H7 (cell line): ENCODE measurements around the gene UBN2. TPM values are rescaled to one million over a fixed set of nuclear protein-coding genes. Genes with fewer than 3 reads are reported as not detected.
"Not testable (repeated sequence)": the region's sequence is repeated elsewhere in the genome, so short reads cannot be mapped to it uniquely, and the experiment has no call there.

ENCODE experiments used
- DNase-seq: peaks from one replicate; pipeline ENCODE4 v3.0.0; 2012
- H3K27me3 ChIP-seq: 2 replicates; pipeline ENCODE4 v1.6.0; 2011; ENCODE audit warnings: mild to moderate bottlenecking, low read length; ENCODE audit not compliant: control insufficient read depth, insufficient read depth
- H3K36me3 ChIP-seq: replicated peaks from 2 replicates; pipeline ENCODE4 v1.5.1; 2011; ENCODE audit warnings: low read length; ENCODE audit not compliant: control insufficient read depth, insufficient read depth
- H3K4me3 ChIP-seq: 2 replicates; pipeline ENCODE4 v1.5.1; 2011; ENCODE audit warnings: low read depth, mild to moderate bottlenecking, control low read depth, low read length, moderate library complexity; ENCODE audit not compliant: insufficient read depth
- total RNA-seq: library from RNA; depleted of rRNA; stranded (reverse); fragments of >200 nt; shearing (Covaris generic); gene quantifications from 2 replicates; pipeline ENCODE4 v1.2.3, GENCODE V29; 2014; rRNA removed

UBN2 gene
- 6.5 and 10.1 TPM in 2 replicates for total RNA-seq

DNA sequence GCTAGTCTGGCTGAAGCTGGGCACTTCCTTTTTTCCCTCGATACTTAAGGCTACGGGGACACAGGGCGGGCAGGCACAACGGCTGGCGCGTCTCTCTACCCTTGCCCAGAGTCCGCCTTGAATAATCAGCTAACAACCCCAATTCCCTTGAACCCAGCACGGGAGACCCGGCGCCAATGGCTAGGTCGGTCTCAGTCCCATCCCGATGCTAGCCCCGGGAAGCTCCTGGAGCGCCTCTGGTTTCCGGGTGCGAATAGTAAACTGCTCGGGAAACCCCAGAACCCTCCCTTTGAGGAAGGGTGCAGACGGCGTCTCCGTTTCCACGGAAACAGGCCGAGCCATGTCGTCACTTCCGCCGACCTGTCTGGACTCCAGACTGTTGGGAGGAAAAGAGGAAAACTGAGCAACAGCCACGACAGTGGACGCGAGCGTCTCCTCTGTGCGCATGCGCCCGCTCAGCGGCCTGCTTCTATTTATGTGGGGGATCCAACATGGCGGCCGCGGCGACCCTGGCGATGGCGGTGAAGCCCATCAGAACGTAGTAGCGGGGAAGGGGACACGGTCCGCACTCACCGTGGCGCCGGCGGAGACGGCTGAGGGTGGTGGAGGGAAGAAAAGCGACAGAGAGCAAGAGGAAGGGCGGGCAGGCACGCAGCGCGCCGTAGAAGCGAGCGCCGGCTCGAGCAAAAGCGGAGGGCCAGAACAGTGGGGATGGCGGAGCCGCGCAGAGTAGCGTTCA lies at the start of gene UBN2:
Gene UBN2 (plus strand): TSS at position 464 of the 739 bp plus-strand sequence. CDS start 248 bp downstream, at position 712.
- H3K4me3 ChIP-seq: peak within 1 kb of the TSS; percentile 98
- DNase-seq: peak; percentile 95
- H3K36me3 ChIP-seq: no peaks in the 10 kb centered on the region
- H3K27me3 ChIP-seq: no peaks in the 10 kb centered on the region

DNA sequence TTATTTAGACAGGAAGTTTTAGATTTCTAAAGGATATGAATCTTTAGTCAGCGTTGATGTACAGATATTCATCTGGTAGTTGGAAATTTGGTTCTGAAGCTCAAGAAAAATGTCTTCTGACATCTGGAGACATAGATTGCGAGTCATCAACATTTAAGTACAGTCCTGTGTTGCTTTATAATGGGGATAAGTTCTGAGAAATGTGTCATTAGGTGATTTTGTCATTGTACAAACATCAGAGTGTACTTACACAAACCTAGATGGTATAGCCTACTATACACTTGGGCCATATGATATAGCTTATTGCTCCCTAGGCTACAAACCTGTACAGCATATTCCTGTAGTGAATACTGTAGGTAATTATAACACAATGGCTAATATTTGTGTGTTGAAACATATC lies 49.6 kb upstream of the UBN2 start:
- Histone ChIP-seq H3K27me3 (no peaks in the 10 kb centered on the region), H3K36me3 (no peaks in the 10 kb centered on the region), H3K4me3 (no peak overlapping the region)
- DNase-seq: no peak

DNA sequence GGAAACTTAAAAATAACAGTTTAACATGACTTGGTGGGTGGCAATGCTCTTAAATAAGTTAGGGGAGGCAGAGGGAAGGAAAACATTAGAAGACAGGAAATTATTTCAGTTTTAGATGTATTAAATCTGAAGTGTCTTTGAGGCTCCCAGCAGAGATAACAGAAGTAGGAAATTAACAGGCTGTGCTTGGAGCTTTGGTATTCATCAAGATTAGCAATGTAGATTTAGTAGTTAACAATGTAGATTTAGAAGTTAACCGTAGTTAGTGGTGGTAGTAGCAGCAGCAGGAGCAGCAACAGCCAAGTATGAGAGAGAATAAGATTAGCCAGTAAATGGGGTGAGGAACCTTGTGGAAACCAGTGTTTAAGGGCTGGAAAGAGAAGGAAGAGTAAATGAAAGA lies 48.7 kb upstream of the UBN2 start:
- Histone ChIP-seq H3K36me3 (no peaks in the 10 kb centered on the region), H3K27me3 (no peaks in the 10 kb centered on the region), H3K4me3 (no peak overlapping the region)
- DNase-seq: peak; percentile 69

DNA sequence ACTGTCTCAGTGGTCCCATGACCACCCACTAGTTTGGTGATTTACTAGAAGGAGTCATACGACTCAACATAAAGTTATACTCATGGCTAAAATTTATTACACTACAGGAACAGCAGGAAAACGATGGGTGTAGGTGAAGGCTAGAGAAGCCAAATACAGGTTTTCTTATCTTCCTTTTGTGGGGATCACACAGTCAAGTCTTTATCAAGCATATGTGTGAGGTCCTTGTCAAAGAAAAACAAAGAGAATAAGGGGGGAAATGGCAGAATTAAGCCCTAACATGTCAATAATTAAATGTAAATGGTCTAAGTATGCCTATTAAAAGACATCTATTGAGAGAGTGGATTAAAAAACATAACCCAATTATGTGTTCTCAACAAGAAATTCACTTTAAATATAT lies 47.8 kb upstream of the UBN2 start:
- Histone ChIP-seq H3K36me3 (no peaks in the 10 kb centered on the region), H3K27me3 (no peaks in the 10 kb centered on the region), H3K4me3 (no peak overlapping the region)
- no peak for DNase-seq

DNA sequence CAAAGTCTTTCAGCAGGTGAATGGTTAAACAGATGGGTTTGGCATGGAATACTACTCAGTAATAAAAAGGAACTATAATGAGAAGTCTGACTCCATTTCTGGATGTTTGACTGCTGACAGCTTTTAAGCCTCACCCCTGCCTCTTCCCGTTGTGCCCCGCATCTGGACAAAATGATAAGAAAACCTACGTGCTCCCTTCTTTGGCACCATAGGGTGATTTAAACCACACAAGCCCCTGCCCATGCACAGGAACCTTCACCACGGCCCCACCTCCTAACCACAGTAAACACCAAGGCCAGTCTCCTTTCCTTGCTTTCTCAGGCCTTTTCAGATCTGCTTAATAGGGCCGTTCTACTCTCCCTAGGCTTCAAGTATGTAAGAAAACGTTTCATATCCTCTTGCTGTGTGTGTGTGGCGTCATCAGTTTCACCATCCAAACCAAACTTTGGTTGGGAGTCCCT lies 47.1 kb upstream of the UBN2 start:
- DNase-seq: no peak
- Histone ChIP-seq H3K27me3 (no peaks in the 10 kb centered on the region), H3K36me3 (no peaks in the 10 kb centered on the region), H3K4me3 (no peak overlapping the region)

DNA sequence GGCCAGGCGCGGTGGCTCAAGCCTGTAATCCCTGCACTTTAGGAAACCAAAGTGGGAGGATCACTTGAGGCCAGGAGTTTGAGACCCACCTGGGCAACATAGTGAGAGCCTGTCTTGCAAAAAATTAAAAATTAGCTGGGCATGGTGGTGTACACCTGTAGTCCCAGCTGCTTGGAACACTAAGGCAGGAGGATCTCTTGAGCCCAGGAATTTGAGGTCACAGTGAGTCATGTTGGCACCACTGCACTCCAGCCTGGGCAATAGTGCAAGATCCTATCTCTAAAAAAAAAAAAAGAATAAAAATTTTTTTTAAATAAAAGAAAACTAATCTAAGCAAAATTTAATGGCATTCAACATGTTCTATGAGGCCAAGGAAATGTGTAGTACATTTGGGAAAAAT lies 44.9 kb upstream of the UBN2 start:
- Histone ChIP-seq H3K36me3 (no peaks in the 10 kb centered on the region; the same call in 1 of the 2 replicates), H3K4me3 (no peak overlapping the region), H3K27me3 (no peaks in the 10 kb centered on the region)
- no peak for DNase-seq

DNA sequence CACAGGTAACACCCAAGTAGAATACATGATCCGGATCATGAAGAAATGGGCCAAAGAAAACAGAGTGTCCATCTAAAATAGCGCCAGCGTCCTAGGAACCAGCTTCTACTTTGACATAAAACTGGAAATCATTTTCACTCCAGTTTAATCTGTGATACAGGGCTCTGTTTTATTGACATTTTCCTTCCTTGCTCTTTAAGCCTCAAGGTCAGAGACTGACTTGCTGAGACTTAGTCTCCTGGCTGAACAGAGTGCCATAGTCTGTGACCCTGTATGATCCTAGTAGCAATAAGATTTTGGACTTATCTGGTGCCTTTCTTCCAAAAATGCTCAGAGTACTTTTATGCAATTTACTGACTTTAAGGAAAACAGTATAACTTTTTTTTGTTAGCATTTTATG lies 41.7 kb upstream of the UBN2 start:
- no peaks in the 10 kb centered on the region; the same call in 1 of the 2 replicates for H3K36me3 ChIP-seq
- DNase-seq: no peak

DNA sequence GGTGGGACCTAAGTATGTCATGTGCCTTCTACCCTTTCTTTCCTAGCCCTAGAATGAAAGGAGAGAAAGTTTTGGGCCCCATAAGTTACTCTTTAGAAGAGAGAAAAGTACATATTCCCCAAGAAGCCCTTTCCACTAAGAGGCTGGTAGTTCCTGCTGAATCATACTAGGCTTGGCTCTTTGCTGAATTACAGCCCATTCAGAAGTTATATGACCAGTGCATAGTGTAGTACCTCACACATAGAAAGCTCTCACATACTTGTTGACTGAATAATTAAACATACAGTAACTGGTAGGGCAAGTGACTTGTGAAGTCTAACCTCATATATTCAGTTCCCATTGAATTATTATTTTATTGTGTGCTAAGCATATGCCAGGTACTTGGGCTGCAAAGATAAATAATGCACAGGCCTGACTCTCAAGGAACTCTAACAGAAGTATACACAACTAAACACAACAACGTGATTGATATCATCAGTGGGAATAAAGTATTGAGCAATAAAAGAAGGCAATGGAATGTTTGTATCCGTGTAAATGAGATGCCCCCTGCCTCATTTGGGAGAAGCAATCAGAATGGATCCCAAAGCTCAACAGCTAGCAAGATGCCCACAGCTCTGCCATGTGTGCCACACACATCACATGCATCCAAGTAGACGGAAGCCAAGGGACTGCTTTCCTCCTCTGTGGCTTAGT lies 38.9 kb upstream of the UBN2 start:
- Histone ChIP-seq H3K4me3 (no peak overlapping the region), H3K27me3 (no peaks in the 10 kb centered on the region), H3K36me3 (no peaks in the 10 kb centered on the region; the same call in 1 of the 2 replicates)
- no peak for DNase-seq

More for the DNA sequence above, 41.7 kb upstream of the UBN2 start:
- no peaks in the 10 kb centered on the region for H3K27me3 ChIP-seq
- no peak overlapping the region for H3K4me3 ChIP-seq

DNA sequence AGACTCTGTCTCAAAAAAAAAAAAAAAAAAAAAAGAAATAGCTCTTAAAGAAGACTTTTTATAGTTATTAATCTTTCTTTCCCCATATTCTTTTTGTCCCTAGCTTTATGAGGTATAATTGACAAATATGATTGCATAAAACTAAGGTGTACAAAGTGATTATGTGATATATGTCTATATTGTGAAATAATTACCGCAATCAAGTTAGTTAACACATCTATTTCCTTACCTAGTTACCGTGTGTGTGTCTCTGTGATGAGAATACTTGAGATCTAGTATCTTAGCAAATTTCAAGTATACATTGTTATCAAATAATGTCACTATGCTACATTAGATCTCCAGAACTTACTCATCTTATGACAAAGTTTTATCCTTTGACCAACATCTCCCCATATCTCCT lies 30.7 kb upstream of the UBN2 start:
- no peaks in the 10 kb centered on the region for H3K27me3 ChIP-seq
- H3K4me3 ChIP-seq: no peak overlapping the region
- no peak for DNase-seq
- H3K36me3 ChIP-seq: no peaks in the 10 kb centered on the region

DNA sequence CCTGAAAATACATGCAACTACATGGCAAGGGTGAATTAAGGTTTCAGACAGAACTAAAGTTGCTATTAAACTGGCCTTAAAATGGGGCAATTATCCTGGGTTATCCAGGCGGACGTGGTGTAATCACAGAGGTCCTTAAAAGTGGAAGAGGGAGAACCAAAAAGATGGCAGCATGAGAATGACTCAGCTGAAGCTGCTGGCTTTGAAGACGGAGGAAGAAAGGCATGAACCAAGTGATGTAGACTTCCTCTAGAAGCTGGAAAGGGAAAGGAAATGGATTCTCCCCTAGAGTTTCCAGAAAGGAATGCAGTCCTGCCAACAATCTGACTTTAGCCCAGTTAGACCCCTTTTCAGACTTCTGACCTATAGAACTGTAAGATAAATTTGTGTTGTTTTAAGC lies 27.0 kb upstream of the UBN2 start:
- H3K27me3 ChIP-seq: no peaks in the 10 kb centered on the region
- H3K36me3 ChIP-seq: no peaks in the 10 kb centered on the region
- DNase-seq: no peak
- no peak overlapping the region for H3K4me3 ChIP-seq

DNA sequence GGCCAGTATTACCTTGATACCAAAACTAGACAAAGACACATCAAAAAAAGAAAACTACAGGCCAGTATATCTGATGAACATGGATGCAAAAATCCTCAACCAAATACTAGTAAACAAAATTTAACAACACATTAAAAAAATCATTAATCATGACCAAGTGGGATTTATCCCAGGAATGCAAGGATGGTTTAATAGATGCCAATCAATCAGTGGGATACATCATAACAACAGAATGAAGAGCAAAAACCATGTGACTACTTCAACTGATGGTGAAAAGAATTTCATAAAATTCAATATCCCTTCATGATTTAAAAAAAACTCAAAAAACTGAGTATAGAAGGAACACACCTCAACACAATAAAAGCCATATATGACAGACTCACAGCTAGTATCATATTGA lies 25.2 kb upstream of the UBN2 start:
- Histone ChIP-seq H3K4me3 (no peak overlapping the region), H3K27me3 (no peaks in the 10 kb centered on the region), H3K36me3 (no peaks in the 10 kb centered on the region)
- no peak for DNase-seq

DNA sequence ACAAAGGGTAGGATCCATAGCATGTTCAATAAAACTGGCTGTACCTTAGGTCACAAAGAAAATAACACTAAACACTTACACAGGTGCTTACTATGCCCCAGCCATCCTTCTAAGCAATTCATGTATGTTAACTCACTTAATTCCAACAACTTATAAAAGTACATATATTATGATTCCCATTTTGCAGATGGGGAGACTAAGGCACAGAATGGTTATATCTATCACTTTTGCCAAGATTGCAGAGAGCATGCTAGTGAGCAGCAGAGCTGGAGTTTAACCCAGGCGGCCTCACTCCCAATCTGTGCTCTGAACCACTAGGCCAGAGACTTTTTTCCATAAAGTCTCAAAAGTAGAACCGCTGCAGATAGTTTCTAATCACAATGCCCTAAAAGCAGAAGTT lies 18.9 kb upstream of the UBN2 start:
- Histone ChIP-seq H3K27me3 (no peaks in the 10 kb centered on the region), H3K36me3 (no peaks in the 10 kb centered on the region), H3K4me3 (no peak overlapping the region)
- DNase-seq: no peak

DNA sequence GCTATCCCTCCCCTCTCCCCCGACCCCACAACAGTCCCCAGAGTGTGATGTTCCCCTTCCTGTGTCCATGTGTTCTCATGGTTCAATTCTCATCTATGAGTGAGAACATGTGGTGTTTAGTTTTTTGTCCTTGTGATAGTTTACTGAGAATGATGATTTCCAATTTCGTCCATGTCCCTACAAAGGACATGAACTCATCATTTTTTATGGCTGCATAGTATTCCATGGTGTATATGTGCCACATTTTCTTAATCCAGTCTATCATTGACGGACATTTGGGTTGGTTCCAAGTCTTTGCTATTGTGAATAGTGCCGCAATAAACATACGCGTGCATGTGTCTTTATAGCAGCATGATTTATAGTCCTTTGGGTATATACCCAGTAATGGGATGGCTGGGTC lies 17.5 kb upstream of the UBN2 start:
- not testable (repeated sequence) for H3K4me3 ChIP-seq, H3K36me3 ChIP-seq, DNase-seq, H3K27me3 ChIP-seq

DNA sequence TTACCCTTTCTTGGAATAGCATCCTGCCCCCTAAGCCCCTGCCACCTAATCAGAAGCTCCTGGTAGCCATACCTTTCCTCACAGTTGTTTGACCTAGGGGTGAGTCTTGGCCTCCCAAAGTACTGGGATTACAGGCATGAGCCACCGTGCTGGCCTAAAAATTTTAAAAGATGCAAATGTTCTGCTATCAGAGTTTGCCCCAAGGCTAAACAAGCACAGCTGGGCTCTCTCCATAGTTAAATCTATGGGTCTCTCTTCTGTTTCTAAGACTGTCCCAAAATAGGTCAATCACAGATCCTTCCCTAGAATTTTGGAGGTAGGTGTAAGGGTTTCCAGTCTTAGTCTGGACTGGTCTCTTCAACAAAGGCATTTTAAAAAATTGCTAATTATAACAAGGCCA lies 12.9 kb upstream of the UBN2 start:
- Histone ChIP-seq H3K36me3 (no peaks in the 10 kb centered on the region), H3K27me3 (no peaks in the 10 kb centered on the region), H3K4me3 (no peak overlapping the region)
- no peak for DNase-seq

DNA sequence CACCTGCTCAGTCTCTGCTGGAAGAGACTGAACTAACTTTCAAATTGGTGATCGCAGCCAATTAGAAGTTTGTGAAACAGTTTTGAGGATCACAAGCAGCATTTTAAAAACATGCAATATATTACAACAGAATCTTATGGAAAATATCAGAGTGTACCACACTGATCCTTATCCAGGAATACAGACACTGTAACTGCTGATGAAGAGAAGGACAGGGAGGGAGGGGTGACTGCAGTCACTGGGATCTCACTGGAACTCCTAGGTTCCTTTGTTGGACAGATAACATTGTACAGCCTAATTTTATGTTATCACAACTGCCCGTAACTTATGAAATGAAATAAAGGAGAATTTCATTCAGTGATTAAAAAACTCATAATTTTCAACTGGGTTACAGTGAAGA lies 6.8 kb upstream of the UBN2 start:
- DNase-seq: no peak
- Histone ChIP-seq H3K27me3 (no peaks in the 10 kb centered on the region), H3K36me3 (no peaks in the 10 kb centered on the region), H3K4me3 (no peak overlapping the region)
